AG04450 (cell line): ENCODE results near the gene DIP2C. TPM values are rescaled to one million over a fixed set of nuclear protein-coding genes. Genes with fewer than 3 reads are reported as not detected.
"Not testable (repeated sequence)": the region's sequence is repeated elsewhere in the genome, so short reads cannot be mapped to it uniquely, and the experiment has no call there.

Experiments
- CTCF ChIA-PET: fragments of 300-600, 350-600 bp; formaldehyde crosslinking; extraction: SDS; loops from one replicate; lab custom pipeline; 2022; ENCODE audit warnings: antibody characterized with exemption, inconsistent platforms; lab: Charles Lee
- POLR2A ChIA-PET: fragments of 350-600 bp; formaldehyde crosslinking; extraction: SDS; loops from one replicate; lab custom pipeline; 2021; ENCODE audit warnings: antibody characterized with exemption, inconsistent platforms; lab: Yijun Ruan, JAX
- DNase-seq: peaks from one replicate; pipeline ENCODE4 v3.0.0-alpha.2; 2011; ENCODE audit warnings: low read depth, low spot score
- H3K27ac ChIP-seq: one replicate; pipeline ENCODE4 v1.5.1; 2012; ENCODE audit warnings: low read depth, low read length, control low read depth
- H3K27me3 ChIP-seq: one replicate; pipeline ENCODE4 v1.6.0; 2012; ENCODE audit warnings: low read length; ENCODE audit not compliant: control insufficient read depth, insufficient read depth
- H3K4me3 ChIP-seq: 2 replicates; pipeline ENCODE4 v1.5.1; 2011; ENCODE audit warnings: mild to moderate bottlenecking, low read depth, low read length, control low read depth
- H3K9me3 ChIP-seq: 2 replicates; pipeline ENCODE4 v1.5.1; 2012; ENCODE audit warnings: low read length; ENCODE audit not compliant: control insufficient read depth, insufficient read depth
- polyA plus RNA-seq: library from polyadenylated mRNA; depleted of rRNA; stranded (reverse); fragments of >200 nt; gene quantifications from 2 replicates; pipeline ENCODE4 v1.2.3, GENCODE V29; 2011
- TF ChIP-seq, protein P1 (sequence below): IDR thresholded peaks from 2 replicates; pipeline ENCODE4 v1.5.1; 2011; ENCODE audit warnings: low read depth, low read length, control low read depth, inconsistent platforms

The DIP2C gene
- polyA plus RNA-seq, 1 experiment = 9.6 TPM

- no peak for DNase-seq
- Histone ChIP-seq H3K27me3 (no peaks in the 10 kb centered on the region), H3K4me3 (no peak overlapping the region), H3K27ac (no peak overlapping the region), H3K9me3 (no peaks in the 10 kb centered on the region; the same call in 1 of the 2 replicates)
- ChIA-PET POLR2A (no interaction called here), CTCF (no interaction called here)
- TF ChIP-seq, protein P1, sequence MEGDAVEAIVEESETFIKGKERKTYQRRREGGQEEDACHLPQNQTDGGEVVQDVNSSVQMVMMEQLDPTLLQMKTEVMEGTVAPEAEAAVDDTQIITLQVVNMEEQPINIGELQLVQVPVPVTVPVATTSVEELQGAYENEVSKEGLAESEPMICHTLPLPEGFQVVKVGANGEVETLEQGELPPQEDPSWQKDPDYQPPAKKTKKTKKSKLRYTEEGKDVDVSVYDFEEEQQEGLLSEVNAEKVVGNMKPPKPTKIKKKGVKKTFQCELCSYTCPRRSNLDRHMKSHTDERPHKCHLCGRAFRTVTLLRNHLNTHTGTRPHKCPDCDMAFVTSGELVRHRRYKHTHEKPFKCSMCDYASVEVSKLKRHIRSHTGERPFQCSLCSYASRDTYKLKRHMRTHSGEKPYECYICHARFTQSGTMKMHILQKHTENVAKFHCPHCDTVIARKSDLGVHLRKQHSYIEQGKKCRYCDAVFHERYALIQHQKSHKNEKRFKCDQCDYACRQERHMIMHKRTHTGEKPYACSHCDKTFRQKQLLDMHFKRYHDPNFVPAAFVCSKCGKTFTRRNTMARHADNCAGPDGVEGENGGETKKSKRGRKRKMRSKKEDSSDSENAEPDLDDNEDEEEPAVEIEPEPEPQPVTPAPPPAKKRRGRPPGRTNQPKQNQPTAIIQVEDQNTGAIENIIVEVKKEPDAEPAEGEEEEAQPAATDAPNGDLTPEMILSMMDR = no peak
Measured at GRCh38 chr10:395665-396064, 293.8 kb downstream of the DIP2C start.

GRCh38 chr10:394439-395101, 294.9 kb downstream of the DIP2C start:
- H3K9me3 ChIP-seq, H3K27me3 ChIP-seq, POLR2A ChIA-PET, DNase-seq, H3K27ac ChIP-seq, H3K4me3 ChIP-seq: not testable (repeated sequence)
- CTCF ChIA-PET = interaction anchor here (0.6 kb wide), 1 partner anchor 184 kb away, joined by 3 read pairs; no protein-coding TSS in a partner anchor

DNA sequence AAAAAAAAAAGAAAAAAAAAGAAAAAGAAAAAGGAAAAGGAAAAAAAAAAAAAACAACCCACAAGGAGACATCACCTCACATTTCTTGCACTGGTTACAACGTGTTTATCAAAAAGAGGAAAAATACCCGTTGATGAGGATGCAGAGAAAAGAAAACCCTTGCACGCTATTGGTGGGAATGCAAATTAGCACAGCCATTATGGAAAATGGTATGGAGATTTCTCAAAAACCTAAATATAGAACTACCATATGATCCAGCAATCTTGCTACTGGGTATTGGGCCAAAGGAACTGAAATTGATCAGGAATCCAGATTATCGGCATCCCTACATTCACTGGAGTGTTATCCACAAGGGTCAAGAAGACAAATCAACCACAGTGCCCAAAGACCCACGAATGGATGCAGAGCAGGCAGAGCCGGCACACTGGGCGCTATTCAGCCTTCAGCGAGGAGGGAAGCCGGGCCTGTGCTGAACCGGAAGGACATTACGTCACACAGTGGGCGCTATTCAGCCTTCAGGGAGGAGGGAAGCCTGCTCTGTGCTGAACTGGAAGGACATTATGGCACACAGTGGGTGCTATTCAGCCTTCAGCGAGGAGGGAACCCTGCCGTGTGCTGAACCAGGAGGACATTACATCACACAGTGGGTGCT, 295.6 kb downstream of the DIP2C start:
- Histone ChIP-seq H3K4me3 (no peak overlapping the region), H3K27ac (no peak overlapping the region), H3K9me3 (no peaks in the 10 kb centered on the region; the same call in 1 of the 2 replicates), H3K27me3 (no peaks in the 10 kb centered on the region)
- TF ChIP-seq, protein P1 = no peak
- no peak for DNase-seq
- CTCF ChIA-PET = no interaction called here
- POLR2A ChIA-PET = no interaction called here

DNA sequence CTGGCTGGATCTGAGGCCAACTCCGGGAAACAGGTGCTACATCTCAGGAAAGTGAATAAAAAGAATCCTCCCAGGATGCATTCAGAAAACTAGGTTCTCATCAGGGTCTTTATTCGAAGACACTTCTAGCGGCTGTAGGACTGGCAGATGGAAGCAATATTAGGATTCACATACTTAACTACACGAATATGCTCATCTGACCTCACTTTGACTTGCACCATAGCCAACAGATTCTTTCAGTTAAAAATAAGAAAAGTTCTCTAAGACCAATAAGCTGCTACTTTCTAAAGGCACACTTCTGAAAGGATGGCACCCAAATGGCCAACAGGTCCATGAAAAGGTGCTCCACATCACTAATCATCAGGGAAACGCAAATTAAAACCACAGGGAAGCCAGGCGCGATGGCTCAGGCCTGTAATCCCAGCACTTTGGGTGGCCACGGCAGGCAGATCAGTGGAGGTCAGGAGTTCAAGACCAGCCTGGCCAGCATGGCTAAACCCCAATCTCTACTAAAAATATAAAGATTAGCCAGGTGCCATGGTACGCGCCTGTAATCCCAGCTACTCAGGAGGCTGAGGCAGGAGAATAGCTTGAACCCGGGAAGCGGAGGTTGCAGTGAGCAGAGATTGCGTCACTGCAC, 296.2 kb downstream of the DIP2C start:
- DNase-seq = no peak
- H3K27me3 ChIP-seq = no peaks in the 10 kb centered on the region
- TF ChIP-seq, protein P1 = no peak
- no peak overlapping the region for H3K4me3 ChIP-seq
- no peaks in the 10 kb centered on the region; the same call in 1 of the 2 replicates for H3K9me3 ChIP-seq
- POLR2A ChIA-PET = no interaction called here
- no peak overlapping the region for H3K27ac ChIP-seq
- CTCF ChIA-PET = no interaction called here

DNA sequence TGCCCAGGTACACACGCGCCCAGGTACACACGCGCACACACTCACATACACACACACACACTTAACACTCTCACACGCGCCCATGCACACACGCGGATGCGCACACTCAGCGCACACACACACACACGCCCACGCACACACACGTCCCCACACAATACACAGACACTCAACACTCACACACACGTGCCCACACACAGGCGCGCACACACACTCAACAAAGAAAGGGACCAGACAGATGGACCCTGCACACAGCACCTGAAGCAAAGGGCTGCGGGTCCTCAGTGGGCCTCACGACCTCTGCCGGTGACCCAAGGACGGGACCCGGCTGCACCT, 296.8 kb downstream of the DIP2C start:
- H3K9me3 ChIP-seq = no peaks in the 10 kb centered on the region; the same call in 1 of the 2 replicates
- no peak overlapping the region for H3K27ac ChIP-seq
- ChIA-PET CTCF (no interaction called here), POLR2A (no interaction called here)
- no peak for DNase-seq
- no peak overlapping the region for H3K4me3 ChIP-seq
- TF ChIP-seq, protein P1 = no peak
- no peaks in the 10 kb centered on the region for H3K27me3 ChIP-seq
